ENCODE data around the gene HOXD3. TPM values are rescaled to one million over a fixed set of nuclear protein-coding genes. Genes with fewer than 3 reads are reported as not detected.
A peak's percentile ranks its signal among the peaks of the same experiment; 100 is the strongest.

Gene HOXD3
- total and polyA plus RNA-seq, 9 of the 15 experiments (the other 6 are each of a cell fraction or from before 2014, with no cell fraction given) = not detected

DNA sequence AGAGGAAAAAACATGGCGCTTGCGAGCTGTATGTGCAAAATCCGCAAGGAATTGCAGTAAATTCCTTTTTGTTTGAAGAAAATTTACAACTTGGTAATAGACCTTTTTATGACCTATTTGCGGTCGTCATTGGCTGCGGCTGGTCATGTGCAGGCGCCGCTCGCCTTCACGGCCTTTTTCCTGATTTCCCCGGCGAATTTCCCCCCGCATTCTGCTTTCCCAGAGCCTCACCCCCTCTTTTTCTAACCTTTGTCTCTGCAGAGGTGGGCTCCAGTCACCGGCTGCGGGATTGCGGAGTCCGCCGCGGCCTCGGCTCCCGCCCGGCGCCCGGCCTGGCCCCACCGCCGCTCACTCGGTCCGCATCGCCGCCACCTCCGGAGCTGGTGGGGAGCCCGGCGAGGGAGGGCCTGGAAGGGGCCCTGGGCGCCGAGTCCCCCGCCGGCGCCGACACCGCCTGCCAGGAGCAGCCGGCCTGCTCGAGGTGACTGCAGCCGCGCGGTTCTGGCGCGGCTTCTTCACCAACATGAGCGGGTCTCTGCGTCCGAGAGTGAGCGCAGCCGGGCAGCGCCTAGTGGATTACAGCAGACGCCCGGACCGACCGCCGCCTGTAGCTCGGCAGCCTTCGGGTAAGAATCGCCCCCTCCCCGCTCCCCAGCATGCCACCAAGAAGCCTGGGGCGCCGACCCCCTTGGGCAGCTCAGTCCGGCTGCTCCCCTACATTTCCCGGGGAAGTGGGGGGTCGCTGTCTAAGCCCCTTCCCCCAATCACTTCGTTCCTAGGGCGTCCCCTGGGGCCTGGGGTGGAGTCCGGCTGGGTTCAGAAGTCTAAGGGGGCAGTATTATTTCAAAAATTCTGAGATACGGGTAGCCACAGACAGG lies 20.5 kb upstream of the HOXD3 start:
- ATAC-seq = no peak
- intact Hi-C loops (cut with micrococcal nuclease) = no loop called here
- no peak for TF ChIP-seq TBL1XR1 (IDR thresholded peaks at IDR 0.05; ENCODE audit: low read length in 2 of 2)
- no peak for TF ChIP-seq GABPB2 (CRISPR knock-in tag; conservative IDR thresholded peaks at IDR 0.05)
- TF ChIP-seq ZBTB11 (CRISPR knock-in tag; IDR thresholded peaks at IDR 0.05) = no peak
- TF ChIP-seq MTA2 (IDR thresholded peaks at IDR 0.05; ENCODE audit: low read depth) = no peak
- TF ChIP-seq USF2 (CRISPR knock-in tag; IDR thresholded peaks at IDR 0.05) = peak; percentile 66
- TF ChIP-seq PCBP1 (IDR thresholded peaks at IDR 0.05; ENCODE audit: low read depth, low read length, poor library complexity, severe bottlenecking) = peak; percentile 46
- TF ChIP-seq, protein P1, sequence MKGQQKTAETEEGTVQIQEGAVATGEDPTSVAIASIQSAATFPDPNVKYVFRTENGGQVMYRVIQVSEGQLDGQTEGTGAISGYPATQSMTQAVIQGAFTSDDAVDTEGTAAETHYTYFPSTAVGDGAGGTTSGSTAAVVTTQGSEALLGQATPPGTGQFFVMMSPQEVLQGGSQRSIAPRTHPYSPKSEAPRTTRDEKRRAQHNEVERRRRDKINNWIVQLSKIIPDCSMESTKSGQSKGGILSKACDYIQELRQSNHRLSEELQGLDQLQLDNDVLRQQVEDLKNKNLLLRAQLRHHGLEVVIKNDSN (CRISPR knock-in tag; IDR thresholded peaks at IDR 0.05) = peak; percentile 40; the same call in 1 of the 2 replicates
- TF ChIP-seq EP400 (IDR thresholded peaks at IDR 0.05) = no peak
- TF ChIP-seq, protein P2, sequence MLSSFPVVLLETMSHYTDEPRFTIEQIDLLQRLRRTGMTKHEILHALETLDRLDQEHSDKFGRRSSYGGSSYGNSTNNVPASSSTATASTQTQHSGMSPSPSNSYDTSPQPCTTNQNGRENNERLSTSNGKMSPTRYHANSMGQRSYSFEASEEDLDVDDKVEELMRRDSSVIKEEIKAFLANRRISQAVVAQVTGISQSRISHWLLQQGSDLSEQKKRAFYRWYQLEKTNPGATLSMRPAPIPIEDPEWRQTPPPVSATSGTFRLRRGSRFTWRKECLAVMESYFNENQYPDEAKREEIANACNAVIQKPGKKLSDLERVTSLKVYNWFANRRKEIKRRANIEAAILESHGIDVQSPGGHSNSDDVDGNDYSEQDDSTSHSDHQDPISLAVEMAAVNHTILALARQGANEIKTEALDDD (IDR thresholded peaks at IDR 0.05) = no peak
- TF ChIP-seq, protein P3, sequence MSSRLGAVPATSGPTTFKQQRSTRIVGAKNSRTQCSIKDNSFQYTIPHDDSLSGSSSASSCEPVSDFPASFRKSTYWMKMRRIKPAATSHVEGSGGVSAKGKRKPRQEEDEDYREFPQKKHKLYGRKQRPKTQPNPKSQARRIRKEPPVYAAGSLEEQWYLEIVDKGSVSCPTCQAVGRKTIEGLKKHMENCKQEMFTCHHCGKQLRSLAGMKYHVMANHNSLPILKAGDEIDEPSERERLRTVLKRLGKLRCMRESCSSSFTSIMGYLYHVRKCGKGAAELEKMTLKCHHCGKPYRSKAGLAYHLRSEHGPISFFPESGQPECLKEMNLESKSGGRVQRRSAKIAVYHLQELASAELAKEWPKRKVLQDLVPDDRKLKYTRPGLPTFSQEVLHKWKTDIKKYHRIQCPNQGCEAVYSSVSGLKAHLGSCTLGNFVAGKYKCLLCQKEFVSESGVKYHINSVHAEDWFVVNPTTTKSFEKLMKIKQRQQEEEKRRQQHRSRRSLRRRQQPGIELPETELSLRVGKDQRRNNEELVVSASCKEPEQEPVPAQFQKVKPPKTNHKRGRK (tag; IDR thresholded peaks at IDR 0.05) = peak; percentile 53
- TF ChIP-seq NFE2 (IDR thresholded peaks at IDR 0.05; ENCODE audit: low read depth) = no peak
- 22% methylated on average over 57 of the region's 71 CpGs for WGBS (ENCODE audit: insufficient coverage, low coverage, missing lambda C conversion rate)
- peak overlapping the region; percentile 10; the same call in 1 of the 2 replicates for H3K4me2 ChIP-seq (ENCODE audit: insufficient read depth, low read length)
- H3K27ac ChIP-seq (ENCODE audit: extremely low read depth, low read depth, low read length) = no peak overlapping the region
- H3K9me3 ChIP-seq (replicated peaks; ENCODE audit: control insufficient read depth, insufficient read depth, low read depth, low read length) = no peaks in the 10 kb centered on the region; the same call in 1 of the 2 replicates
- H3K4me3 ChIP-seq = no peak overlapping the region
- no peaks in the 10 kb centered on the region for H4K20me1 ChIP-seq (replicated peaks; ENCODE audit: control insufficient read depth, insufficient read depth, low read length)
- H3K9ac ChIP-seq (ENCODE audit: insufficient read depth in 1 of 2, low read depth in 2 of 2, low read length in 2 of 2) = no peak overlapping the region
- H3K4me1 ChIP-seq (replicated peaks in 1 of 2; ENCODE audit: control insufficient read depth in 2 of 2, insufficient read depth in 2 of 2, low read length in 2 of 2) = peaks cover 0 to 15% of the 10 kb centered on the region in 2 experiments; a peak in 2 of 5 replicates
- H3K79me2 ChIP-seq (ENCODE audit: control insufficient read depth, insufficient read depth, low read length) = no peaks in the 10 kb centered on the region
- in situ Hi-C loops (cut with MboI) = loop anchor here (25.0 kb wide), 2 partner anchors 676 to 1626 kb away; no protein-coding TSS in a partner anchor
- peaks cover 37 to 64% of the 10 kb centered on the region in 2 experiments for H3K27me3 ChIP-seq (ENCODE audit: control insufficient read depth in 2 of 2, insufficient read depth in 2 of 2, low read length in 2 of 2)
- DNase-seq (ENCODE audit: extremely low read depth in 1 of 4, low spot score in 3 of 4) = no peak
- no TSS peak for BruUV-seq (replicated peaks)
- H3K36me3 ChIP-seq (ENCODE audit: control insufficient read depth, insufficient read depth, low read length) = no peaks in the 10 kb centered on the region
- H3K9me1 ChIP-seq (ENCODE audit: control insufficient read depth, insufficient read depth, low read length) = no peaks in the 10 kb centered on the region
- ChIA-PET POLR2A (interaction anchor here (0.6 kb wide), 1 partner anchor 81 kb away, joined by 3 read pairs; no protein-coding TSS in a partner anchor), CTCF (ENCODE audit: low intra/inter-chr PET ratio) (interaction anchor here (1.7 kb wide), 1 partner anchor 10 kb away, joined by 4 read pairs; no protein-coding TSS in a partner anchor)
- no peak overlapping the region for H2AFZ ChIP-seq (ENCODE audit: low read depth, low read length)
- no peak for FAIRE-seq

Measured in K562 (cell line).